Lung microvascular endothelial cell (primary cell): ENCODE results near the gene KIF3A. TPM values are rescaled to one million over a fixed set of nuclear protein-coding genes. Genes with fewer than 3 reads are reported as not detected.

Source experiments
- total RNA-seq: library from RNA; depleted of rRNA; stranded (reverse); fragments of >200 nt; gene quantifications from 2 replicates; pipeline ENCODE4 v1.2.1, GENCODE V29; 2014

Gene KIF3A
- total RNA-seq, 1 donor from 2014 or later = 4.2 TPM

Other genes starting within 250 kb of the KIF3A start
- gene IRF1, start 246.8 kb downstream of the KIF3A start, total RNA-seq = 9.2 and 16.1 TPM in 2 replicates
- not detected in 2 replicates for gene IL5, start 194.0 kb downstream of the KIF3A start, total RNA-seq
- 6.0 and 6.3 TPM in 2 replicates for gene RAD50, start 180.6 kb downstream of the KIF3A start, total RNA-seq
- not detected in 2 replicates for gene IL13, start 79.4 kb downstream of the KIF3A start, total RNA-seq
- not detected in 2 replicates for gene IL4, start 63.6 kb downstream of the KIF3A start, total RNA-seq
- under 0.01 TPM in 1 of 2 replicates, not detected in the other for gene CCNI2, start 9.9 kb upstream of the KIF3A start, total RNA-seq
- 29.2 and 30.7 TPM in 2 replicates for gene SEPTIN8, start 39.7 kb upstream of the KIF3A start, total RNA-seq
- gene SOWAHA, start 75.8 kb upstream of the KIF3A start, total RNA-seq = not detected in 2 replicates
- gene SHROOM1, start 93.1 kb upstream of the KIF3A start, total RNA-seq = 1.4 and 1.5 TPM in 2 replicates
- not detected in 2 replicates for gene GDF9, start 128.9 kb upstream of the KIF3A start, total RNA-seq
- gene UQCRQ, start 129.1 kb upstream of the KIF3A start, total RNA-seq = 91.5 and 111 TPM in 2 replicates
- under 0.01 TPM in 1 of 2 replicates, not detected in the other for gene LEAP2, start 136.1 kb upstream of the KIF3A start, total RNA-seq
- gene AFF4, start 226.1 kb upstream of the KIF3A start, total RNA-seq = 19.8 and 20.4 TPM in 2 replicates